Vagina (tissue), 2 donors: Measurements from ENCODE around the gene GRIA1.

Source experiments
- CTCF ChIP-seq, 3 experiments: fragments of 450-650 bp in 2 of 3; fragments of 200-600 bp in 1 of 3; sonication (generic) in 1 of 3; IDR thresholded peaks; one replicate each; pipeline ENCODE4 v1.5.1; 2017 to 2019; ENCODE audit warnings: antibody characterized with exemption in 3 of 3, mild to moderate bottlenecking in 2 of 3, moderate library complexity in 2 of 3
- POLR2A ChIP-seq, 2 donors: fragments of 450-650 bp; IDR thresholded peaks; one replicate each; pipeline ENCODE4 v1.6.1; 2017; ENCODE audit warnings: antibody characterized with exemption in 2 of 2, mild to moderate bottlenecking in 2 of 2, moderate library complexity in 2 of 2
- POLR2AphosphoS5 ChIP-seq, 2 donors: sonication (generic); formaldehyde crosslinking; IDR thresholded peaks; one replicate each; pipeline ENCODE4 v1.9.0; 2017; ENCODE audit warnings: antibody characterized with exemption in 2 of 2, mild to moderate bottlenecking in 2 of 2, low read depth in 1 of 2; ENCODE audit not compliant: insufficient read depth in 1 of 2

GRCh38 chr5:153860195-153860886, 369.9 kb downstream of the GRIA1 start:
- TF ChIP-seq CTCF (IDR thresholded peaks at IDR 0.05), result no peak
- no peak for TF ChIP-seq POLR2AphosphoS5 (IDR thresholded peaks at IDR 0.05; ENCODE audit: insufficient read depth in 1 of 2, low read depth in 1 of 2)
- TF ChIP-seq POLR2A (IDR thresholded peaks at IDR 0.05), result no peak
